Liver (tissue), 9 donors: ENCODE measurements around the gene CEP76. TPM values are rescaled to one million over a fixed set of nuclear protein-coding genes. Genes with fewer than 3 reads are reported as not detected.

Experiments
- DNase-seq: peaks from one replicate; pipeline ENCODE4 v3.0.0-alpha.2; 2017; ENCODE audit warnings: low spot score
- H3K27ac ChIP-seq, 2 donors: one replicate each; pipeline ENCODE4 v1.7.0; 2013; ENCODE audit warnings: inconsistent platforms in 2 of 2, low read length in 2 of 2, control low read depth in 1 of 2, low read depth in 1 of 2, mild to moderate bottlenecking in 1 of 2
- H3K27me3 ChIP-seq, 4 donors: one replicate each; pipeline versions ENCODE4 v1.6.1 to v1.7.0; 2013; ENCODE audit warnings: low read length in 3 of 4, inconsistent platforms in 1 of 4, mild to moderate bottlenecking in 1 of 4, moderate library complexity in 1 of 4; ENCODE audit not compliant: control insufficient read depth in 4 of 4, insufficient read depth in 4 of 4
- H3K36me3 ChIP-seq, 4 donors: one replicate each; pipeline versions ENCODE4 v1.6.1 to v1.7.0; 2013; ENCODE audit warnings: low read length in 3 of 4, mild to moderate bottlenecking in 3 of 4, low read depth in 1 of 4, moderate library complexity in 1 of 4; ENCODE audit not compliant: control insufficient read depth in 4 of 4, insufficient read depth in 3 of 4
- H3K4me1 ChIP-seq, 4 donors: one replicate each; pipeline versions ENCODE4 v1.6.1 to v1.7.0; 2013; ENCODE audit warnings: low read length in 3 of 4, mild to moderate bottlenecking in 3 of 4, moderate library complexity in 1 of 4; ENCODE audit not compliant: control insufficient read depth in 4 of 4, insufficient read depth in 4 of 4
- H3K4me3 ChIP-seq, 3 donors: one replicate each; pipeline versions ENCODE4 v1.6.1 to v1.7.0; 2013; ENCODE audit warnings: low read length in 3 of 3, control low read depth in 1 of 3, low read depth in 1 of 3, mild to moderate bottlenecking in 1 of 3
- H3K9ac ChIP-seq, 2 donors: one replicate each; pipeline ENCODE4 v1.7.0; 2013; ENCODE audit warnings: low read length in 2 of 2, mild to moderate bottlenecking in 2 of 2, moderate library complexity in 2 of 2, control low read depth in 1 of 2, low read depth in 1 of 2
- H3K9me3 ChIP-seq, 4 donors: one replicate each; pipeline versions ENCODE4 v1.6.1 to v1.7.0; 2013; ENCODE audit warnings: low read length in 3 of 4; ENCODE audit not compliant: control insufficient read depth in 4 of 4
- ATF3 ChIP-seq: IDR thresholded peaks from 2 replicates; pipeline ENCODE4 v1.6.1; 2016; ENCODE audit warnings: antibody characterized with exemption
- HNF4A ChIP-seq, 2 donors: conservative IDR thresholded peaks; 2 replicates each; pipeline ENCODE4 v1.6.1; 2016; ENCODE audit warnings: antibody characterized with exemption in 2 of 2, mild to moderate bottlenecking in 2 of 2
- HNF4G ChIP-seq: IDR thresholded peaks from 2 replicates; pipeline ENCODE4 v1.6.1; 2016; ENCODE audit warnings: antibody characterized with exemption
- RAD21 ChIP-seq, 2 donors: IDR thresholded peaks; 2 replicates each; pipeline ENCODE4 v1.6.1; 2016; ENCODE audit warnings: antibody characterized with exemption in 2 of 2, mild to moderate bottlenecking in 2 of 2
- REST ChIP-seq: IDR thresholded peaks from 2 replicates; pipeline ENCODE4 v1.6.1; 2016; ENCODE audit warnings: antibody characterized with exemption, mild to moderate bottlenecking
- RXRA ChIP-seq, 2 donors: IDR thresholded peaks; 2 replicates each; pipeline ENCODE4 v1.6.1; 2017 to 2018; ENCODE audit warnings: antibody characterized with exemption in 2 of 2, mild to moderate bottlenecking in 1 of 2
- ZBTB33 ChIP-seq: IDR thresholded peaks from 2 replicates; pipeline ENCODE4 v1.6.1; 2016; ENCODE audit warnings: antibody characterized with exemption
- WGBS: extraction: QIAGEN DNeasy Blood & Tissue Kit; methylation state at CpG from one replicate; pipeline ENCODE4 v1.1.7; 2013; 5-methylcytosine and 5-hydroxymethylcytosine counted together
- polyA plus RNA-seq, 2 donors: library from polyadenylated mRNA; stranded (reverse) in 1 of 2; unstranded in 1 of 2; fragments of 200-250 nt in 1 of 2; fragments of >200 nt in 1 of 2; fragmentation: Nextera tagmentation in 1 of 2; extraction: Ambion mirVana in 1 of 2; gene quantifications; one replicate each; pipeline versions ENCODE4 v1.2.1 to v1.2.3, GENCODE V29; 2013 to 2015
- total RNA-seq, 2 donors: library from RNA; depleted of rRNA; stranded (reverse); fragments of >200 nt; gene quantifications; one replicate each; pipeline ENCODE4 v1.2.3, GENCODE V29; 2014
- donor health status: healthy.
- donor health status: healthy.
- donor health status: healthy.
- donor health status: healthy.
- donor health status: healthy.

The CEP76 gene
- total and polyA plus RNA-seq, 4 donors: 1.3 to 11.8 (median 4.2) TPM

- no peak overlapping the region for H3K9ac ChIP-seq
- H3K4me1 ChIP-seq: no peaks in the 10 kb centered on the region
- no peak overlapping the region for H3K27ac ChIP-seq
- peaks cover 0 to 4% (median 2%) of the 10 kb centered on the region in 4 donors for H3K36me3 ChIP-seq
- WGBS: 69% methylated on average over 9 of the region's 9 CpGs
- TF ChIP-seq RXRA (IDR thresholded peaks at IDR 0.05): no peak
- peak; percentile 45 to 54 for TF ChIP-seq HNF4A (conservative IDR thresholded peaks at IDR 0.05)
- no peak for DNase-seq
- H3K4me3 ChIP-seq: no peak overlapping the region
- no peaks in the 10 kb centered on the region for H3K9me3 ChIP-seq
- no peaks in the 10 kb centered on the region for H3K27me3 ChIP-seq
These were observed 10.3 kb downstream of the CEP76 start for GRCh38 chr18:12692206-12692605.

GRCh38 chr18:12689256-12689850 is 13.2 kb downstream of the CEP76 start:
- TF ChIP-seq REST (no peak), ATF3 (no peak), RXRA (IDR thresholded peaks at IDR 0.05) (no peak)
- no peaks in the 10 kb centered on the region for H3K4me1 ChIP-seq
- DNase-seq: no peak
- no peak overlapping the region for H3K4me3 ChIP-seq
- no peak overlapping the region for H3K9ac ChIP-seq
- no peak overlapping the region for H3K27ac ChIP-seq
- WGBS: 79% methylated on average over 4 of the region's 4 CpGs
- peaks cover 0 to 4% (median 2%) of the 10 kb centered on the region in 4 donors for H3K36me3 ChIP-seq
- no peaks in the 10 kb centered on the region for H3K9me3 ChIP-seq
- H3K27me3 ChIP-seq: no peaks in the 10 kb centered on the region

GRCh38 chr18:12686100-12686499 is 16.4 kb downstream of the CEP76 start:
- Histone ChIP-seq H3K36me3 (peaks cover 0 to 4% (median 3%) of the 10 kb centered on the region in 4 donors), H3K9ac (no peak overlapping the region), H3K27ac (no peak overlapping the region), H3K27me3 (no peaks in the 10 kb centered on the region), H3K4me3 (no peak overlapping the region), H3K9me3 (no peaks in the 10 kb centered on the region), H3K4me1 (no peaks in the 10 kb centered on the region)
- no peak for DNase-seq
- 85% methylated on average over 3 of the region's 3 CpGs for WGBS
- TF ChIP-seq ZBTB33 (no peak), HNF4G (no peak), RAD21 (IDR thresholded peaks at IDR 0.05) (peak in 1 of 2 donors; percentile 8)
